ENCODE results near the gene CACNB2.
"Not testable (repeated sequence)": the region's sequence is repeated elsewhere in the genome, so short reads cannot be mapped to it uniquely, and the experiment has no call there.

The CACNB2 gene

DNA sequence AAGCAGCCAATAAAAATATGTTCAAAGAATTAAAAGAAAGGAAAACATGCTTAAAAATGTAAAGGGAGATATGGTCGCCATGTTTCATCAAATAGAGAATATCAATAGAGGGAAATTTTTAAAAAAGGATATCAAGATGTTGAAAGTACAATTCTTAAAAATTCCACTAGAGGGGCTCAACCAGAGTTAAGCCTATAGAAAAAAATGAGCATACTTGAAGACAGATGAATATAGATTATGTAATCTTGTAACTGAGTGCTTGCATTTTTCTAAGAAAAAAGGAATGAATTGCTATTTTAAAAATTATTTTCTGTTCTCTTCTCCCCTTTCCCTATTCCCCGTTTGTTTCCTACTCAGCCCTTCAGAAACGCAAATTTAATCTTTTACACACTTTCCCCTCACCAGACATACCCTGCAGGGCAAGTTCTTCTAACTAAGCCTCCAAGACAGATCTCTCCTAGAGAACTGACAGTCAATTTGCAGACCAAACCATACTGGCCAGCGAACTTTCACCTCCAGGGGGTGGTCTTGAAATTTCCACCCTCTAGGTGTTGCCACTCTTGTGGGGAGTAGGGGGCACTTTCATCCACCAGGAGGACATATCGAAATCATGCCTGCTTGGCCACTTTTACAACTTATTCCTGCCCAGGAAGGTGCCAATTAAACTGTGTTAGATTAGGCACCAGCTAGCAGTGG lies 443.5 kb downstream of the CACNB2 start:
- DNase-seq, result no peak

DNA sequence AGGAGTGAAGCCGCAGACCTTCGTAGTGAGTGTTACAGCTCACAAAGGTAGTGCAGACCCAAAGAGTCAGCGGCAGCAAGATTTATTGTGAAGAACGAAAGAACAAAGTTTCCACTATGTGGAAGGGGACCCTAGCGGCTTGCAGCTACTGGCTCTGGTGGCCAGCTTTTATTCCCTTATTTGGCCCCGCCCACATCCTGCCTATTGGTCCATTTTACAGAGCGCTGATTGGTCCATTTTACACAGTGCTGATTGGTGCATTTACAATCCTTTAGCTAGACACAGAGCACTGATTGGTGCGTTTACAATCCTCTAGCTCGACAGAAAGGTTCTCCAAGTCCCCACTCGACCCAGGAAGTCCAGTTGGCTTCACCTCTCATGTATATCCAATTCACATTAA lies 446.4 kb downstream of the CACNB2 start:
- DNase-seq, result not testable (repeated sequence)

DNA sequence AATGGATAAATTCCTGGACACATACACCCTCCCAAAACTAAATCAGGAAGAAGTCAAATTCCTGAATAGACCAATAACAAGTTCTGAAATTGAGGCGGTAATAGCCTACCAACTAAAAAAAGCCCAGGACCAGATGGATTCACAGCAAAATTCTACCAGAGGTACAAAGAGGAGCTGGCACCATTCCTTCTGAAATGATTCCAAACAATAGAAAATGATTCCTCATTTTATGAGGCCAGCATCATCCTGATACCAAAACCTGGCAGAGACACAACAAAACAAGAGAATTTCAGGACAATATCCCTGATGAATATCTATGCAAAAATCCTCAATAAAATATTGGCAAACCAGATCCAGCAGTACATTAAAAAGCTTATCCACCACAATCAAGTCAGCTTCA lies 450.9 kb downstream of the CACNB2 start:
- not testable (repeated sequence) for DNase-seq

Measured in DMS153 (cell line).